C4-2B (cell line): ENCODE results near the gene ELL3.

ENCODE experiments used
- H3K27ac ChIP-seq: fragments of 450-650 bp; 2 replicates; pipeline ENCODE4 v1.5.1; 2017
- ZFX ChIP-seq: fragments of 450-650 bp; IDR thresholded peaks from 2 replicates; pipeline ENCODE4 v1.6.1; 2017
- TF ChIP-seq, protein P1 (sequence below): fragments of 450-650 bp; conservative IDR thresholded peaks from 2 replicates; pipeline ENCODE4 v1.5.1; 2017; ENCODE audit warnings: mild to moderate bottlenecking

Gene ELL3

DNA sequence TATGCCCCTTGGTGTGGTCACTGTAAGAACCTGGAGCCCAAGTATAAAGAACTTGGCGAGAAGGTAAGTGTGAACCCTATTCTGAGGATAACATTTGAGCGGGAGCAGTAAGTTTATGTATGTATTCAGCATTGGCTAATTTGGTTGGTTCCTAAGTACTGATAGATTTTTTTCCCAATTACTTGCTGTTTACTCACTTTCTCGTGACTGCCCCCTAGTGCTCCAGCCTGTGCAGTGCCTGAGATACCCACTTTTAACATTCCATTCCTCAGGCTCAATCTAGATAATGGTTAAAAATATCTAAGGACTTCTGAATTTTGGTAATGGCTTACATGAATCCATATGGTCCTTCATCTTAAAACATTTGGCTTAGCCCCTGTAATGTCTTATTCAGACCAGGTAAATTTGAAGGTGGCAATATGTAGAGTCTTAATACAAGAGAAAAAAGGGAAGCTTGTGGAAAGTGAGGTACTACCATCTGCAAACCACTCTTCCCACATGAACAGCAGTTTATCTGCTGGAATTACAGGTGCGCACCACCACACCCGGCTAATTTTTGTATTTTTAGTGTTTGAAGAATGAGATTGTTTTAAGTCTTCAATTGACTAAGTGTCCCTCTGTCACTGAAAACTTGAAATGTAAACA is 7.1 kb downstream of the ELL3 start:
- H3K27ac ChIP-seq, result no peak overlapping the region
- TF ChIP-seq, protein P1, sequence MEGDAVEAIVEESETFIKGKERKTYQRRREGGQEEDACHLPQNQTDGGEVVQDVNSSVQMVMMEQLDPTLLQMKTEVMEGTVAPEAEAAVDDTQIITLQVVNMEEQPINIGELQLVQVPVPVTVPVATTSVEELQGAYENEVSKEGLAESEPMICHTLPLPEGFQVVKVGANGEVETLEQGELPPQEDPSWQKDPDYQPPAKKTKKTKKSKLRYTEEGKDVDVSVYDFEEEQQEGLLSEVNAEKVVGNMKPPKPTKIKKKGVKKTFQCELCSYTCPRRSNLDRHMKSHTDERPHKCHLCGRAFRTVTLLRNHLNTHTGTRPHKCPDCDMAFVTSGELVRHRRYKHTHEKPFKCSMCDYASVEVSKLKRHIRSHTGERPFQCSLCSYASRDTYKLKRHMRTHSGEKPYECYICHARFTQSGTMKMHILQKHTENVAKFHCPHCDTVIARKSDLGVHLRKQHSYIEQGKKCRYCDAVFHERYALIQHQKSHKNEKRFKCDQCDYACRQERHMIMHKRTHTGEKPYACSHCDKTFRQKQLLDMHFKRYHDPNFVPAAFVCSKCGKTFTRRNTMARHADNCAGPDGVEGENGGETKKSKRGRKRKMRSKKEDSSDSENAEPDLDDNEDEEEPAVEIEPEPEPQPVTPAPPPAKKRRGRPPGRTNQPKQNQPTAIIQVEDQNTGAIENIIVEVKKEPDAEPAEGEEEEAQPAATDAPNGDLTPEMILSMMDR, result peak; percentile 96
- TF ChIP-seq ZFX, result no peak

DNA sequence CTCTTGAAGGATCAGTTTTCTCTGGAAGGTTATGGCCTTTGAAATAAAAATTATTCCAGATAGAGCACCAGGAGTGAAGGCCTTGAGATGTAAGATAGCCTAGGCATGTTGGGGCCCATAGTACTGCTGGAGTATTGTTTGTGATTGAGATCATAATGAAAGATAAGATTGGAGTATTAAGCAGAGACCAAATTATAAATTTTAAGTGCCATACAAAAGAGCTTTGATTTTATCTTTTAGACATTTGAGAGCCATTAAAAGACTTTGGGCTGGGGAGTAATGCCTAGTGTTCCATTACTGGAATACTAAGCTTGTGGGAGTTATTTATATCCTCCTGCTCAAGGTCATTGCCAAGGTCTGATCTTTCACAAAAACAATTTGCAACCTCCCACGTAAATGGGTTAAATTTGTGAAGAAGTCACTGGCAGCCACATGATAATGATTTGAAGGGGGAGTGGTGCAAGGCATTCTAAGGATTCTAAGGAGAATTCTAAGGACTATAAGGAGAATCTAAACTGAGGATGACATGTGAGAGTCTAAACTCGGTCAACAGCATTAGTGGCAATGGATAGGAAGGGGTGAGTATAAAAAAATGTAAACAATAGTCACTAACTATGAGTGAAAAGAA is 12.8 kb downstream of the ELL3 start:
- TF ChIP-seq ZFX, result no peak
- TF ChIP-seq, protein P1, result no peak

DNA sequence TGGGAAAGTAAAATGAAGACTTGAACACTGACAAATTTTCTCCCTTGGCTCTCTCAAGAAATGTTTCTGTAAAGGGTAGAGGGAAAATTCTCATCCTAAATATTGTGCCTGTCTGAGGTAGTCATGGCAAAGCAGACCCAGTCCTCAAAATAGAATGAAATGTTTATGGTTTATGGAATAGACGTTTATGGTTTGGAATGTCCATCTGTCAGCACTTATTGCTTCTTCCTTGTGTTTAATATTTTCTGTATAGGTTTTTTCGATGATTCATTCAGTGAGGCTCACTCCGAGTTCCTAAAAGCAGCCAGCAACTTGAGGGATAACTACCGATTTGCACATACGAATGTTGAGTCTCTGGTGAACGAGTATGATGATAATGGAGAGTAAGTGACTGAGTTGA is 13.9 kb downstream of the ELL3 start:
- TF ChIP-seq, protein P1, result no peak
- TF ChIP-seq ZFX, result no peak
- no peak overlapping the region for H3K27ac ChIP-seq

More for the DNA sequence above, 12.8 kb downstream of the ELL3 start:
- no peak overlapping the region for H3K27ac ChIP-seq

DNA sequence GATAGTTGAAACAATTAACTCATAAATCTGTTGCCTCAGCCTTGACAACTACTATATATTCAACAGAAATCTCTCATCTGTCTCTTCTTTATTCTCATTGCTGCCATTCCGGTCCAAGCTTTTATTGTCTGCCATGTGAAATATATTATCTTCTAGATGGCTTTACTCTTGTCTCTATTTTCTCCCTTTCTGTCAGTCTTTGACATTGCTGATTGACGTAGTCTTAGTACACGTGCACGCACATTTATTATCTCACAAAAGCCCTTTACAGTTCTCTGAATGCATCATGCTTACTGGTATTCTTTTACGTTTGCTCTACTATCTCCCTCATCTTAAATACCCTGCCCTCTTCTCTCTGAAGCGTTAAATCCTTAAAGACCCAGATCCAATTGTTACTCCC is 24.9 kb downstream of the ELL3 start:
- no peak overlapping the region for H3K27ac ChIP-seq
- no peak for TF ChIP-seq ZFX

DNA sequence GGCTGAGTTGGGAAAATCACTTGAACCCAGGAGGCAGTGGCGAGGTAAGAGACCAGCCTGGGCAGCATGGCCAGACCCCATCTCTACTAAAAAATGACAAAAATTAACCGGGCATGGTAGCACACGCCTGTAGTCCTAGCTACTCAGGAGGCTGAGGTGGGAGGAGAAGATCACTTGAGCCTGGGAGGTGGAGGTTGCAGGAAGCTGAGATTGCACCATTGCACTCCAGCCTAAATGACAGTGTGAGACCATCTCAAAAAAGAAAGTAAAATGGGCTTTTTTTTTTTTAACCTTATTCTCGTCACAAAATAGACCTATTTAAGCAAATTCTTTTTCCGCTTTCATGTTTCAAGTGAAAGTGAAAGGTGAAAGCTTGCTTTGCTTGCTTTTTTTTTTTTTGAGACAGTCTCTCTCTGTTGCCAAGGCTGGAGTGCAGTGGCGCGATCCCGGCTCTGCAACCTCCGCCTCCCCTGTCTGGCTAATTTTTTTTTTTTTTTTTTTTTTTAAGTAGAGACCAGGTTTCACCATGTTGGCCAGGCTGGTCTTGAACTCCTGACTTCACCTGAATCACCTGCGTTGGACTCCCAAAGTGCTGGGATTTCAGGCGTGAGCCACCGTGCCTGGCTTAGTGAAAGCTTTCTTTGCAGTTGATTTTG is 26.9 kb downstream of the ELL3 start:
- H3K27ac ChIP-seq, result no peak overlapping the region
- TF ChIP-seq, protein P1, result no peak
- TF ChIP-seq ZFX, result no peak

DNA sequence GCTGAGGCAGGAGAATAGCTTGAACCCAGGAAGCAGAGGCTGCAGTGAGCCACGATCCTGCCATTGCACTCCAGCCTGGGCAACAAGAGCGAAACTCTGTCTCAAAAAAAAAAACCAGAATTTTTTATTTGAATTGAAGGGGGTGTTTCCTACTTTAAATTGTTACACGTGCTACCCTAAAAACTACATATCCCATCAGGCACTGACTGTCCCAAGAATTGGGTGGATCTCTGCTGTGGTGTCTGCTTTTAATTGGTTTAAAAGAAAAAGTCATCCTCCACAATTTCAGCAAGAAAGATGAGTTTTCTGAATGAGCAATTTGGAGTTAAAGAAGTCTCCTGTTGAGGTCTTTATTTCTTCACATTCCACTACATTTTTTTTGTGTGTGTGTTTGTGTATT is 28.4 kb downstream of the ELL3 start:
- TF ChIP-seq ZFX, result no peak
- TF ChIP-seq, protein P1, result no peak
- no peak overlapping the region for H3K27ac ChIP-seq

DNA sequence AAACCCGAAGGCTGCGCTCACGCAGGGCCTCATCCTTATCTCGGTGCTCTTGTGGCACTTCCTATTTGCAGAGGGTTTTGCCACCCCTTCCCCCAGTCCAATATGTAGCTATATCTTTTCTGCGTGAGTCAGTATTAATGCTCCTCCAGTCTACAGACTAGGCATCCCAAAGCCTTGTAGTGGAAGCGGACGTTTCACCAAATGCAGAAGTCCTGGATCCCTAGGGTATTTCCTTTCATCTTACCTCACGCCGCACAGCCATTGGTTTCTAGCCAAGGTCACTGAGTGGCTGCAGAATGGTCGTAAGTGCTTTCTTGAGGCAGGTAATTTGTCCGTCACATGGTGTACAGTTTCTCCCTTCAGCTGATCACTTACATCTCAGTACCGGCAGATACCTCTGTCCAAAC is 29.9 kb downstream of the ELL3 start:
- H3K27ac ChIP-seq, result peak overlapping the region; percentile 96
- TF ChIP-seq ZFX, result peak; percentile 16; the same call in 1 of the 2 replicates

DNA sequence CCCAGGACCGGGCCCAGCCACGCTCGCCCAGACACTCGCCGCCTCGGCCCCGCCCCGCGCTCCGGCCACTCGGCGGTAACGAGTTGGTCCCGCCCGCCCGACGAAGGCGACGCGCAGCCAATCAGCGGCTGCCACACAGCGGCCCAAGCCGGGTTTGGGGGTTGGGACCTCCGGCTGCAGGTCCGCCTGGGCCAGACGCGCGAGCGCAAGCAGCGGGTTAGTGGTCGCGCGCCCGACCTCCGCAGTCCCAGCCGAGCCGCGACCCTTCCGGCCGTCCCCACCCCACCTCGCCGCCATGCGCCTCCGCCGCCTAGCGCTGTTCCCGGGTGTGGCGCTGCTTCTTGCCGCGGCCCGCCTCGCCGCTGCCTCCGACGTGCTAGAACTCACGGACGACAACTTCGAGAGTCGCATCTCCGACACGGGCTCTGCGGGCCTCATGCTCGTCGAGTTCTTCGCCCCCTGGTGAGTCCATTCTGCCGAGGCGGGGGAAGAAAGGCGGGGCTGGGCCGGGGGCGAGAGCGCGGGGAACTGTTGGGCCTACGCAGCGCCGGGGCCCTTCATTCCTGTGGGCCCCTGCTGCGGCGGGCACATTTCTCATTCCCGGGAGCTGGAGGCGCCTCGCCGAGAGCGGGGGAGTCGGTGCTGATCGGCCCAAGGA is 30.4 kb downstream of the ELL3 start, which contains the start of gene PDIA3:
PDIA3 (plus strand) TSS at position 194 of the 658 bp plus-strand sequence; CDS start at position 296, 102 bp downstream.
- peak; percentile 79 for TF ChIP-seq ZFX
- peak within 1 kb of the TSS; percentile 96 for H3K27ac ChIP-seq
